ENCODE measurements around the gene CMIP.

DNA sequence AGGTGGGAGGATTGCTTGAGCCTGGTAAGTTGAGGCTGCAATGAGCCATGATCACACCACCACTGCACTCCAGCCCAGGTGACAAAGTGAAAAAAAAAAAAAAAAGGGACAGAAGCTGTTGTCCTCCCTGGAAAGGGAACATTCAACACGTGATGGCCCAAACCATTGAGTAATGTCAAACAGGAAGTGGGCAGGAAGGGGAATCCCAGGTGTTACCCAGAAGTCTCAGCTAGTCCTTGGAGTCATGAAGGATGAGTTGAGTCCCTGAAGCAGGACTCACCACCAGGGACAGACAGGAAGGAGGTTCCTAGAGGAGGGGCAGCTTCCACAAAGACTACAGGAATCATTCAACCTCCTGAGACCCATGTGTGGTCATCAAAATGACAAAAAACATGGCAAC lies 19.8 kb upstream of the CMIP start:
- TF ChIP-seq, protein P1, sequence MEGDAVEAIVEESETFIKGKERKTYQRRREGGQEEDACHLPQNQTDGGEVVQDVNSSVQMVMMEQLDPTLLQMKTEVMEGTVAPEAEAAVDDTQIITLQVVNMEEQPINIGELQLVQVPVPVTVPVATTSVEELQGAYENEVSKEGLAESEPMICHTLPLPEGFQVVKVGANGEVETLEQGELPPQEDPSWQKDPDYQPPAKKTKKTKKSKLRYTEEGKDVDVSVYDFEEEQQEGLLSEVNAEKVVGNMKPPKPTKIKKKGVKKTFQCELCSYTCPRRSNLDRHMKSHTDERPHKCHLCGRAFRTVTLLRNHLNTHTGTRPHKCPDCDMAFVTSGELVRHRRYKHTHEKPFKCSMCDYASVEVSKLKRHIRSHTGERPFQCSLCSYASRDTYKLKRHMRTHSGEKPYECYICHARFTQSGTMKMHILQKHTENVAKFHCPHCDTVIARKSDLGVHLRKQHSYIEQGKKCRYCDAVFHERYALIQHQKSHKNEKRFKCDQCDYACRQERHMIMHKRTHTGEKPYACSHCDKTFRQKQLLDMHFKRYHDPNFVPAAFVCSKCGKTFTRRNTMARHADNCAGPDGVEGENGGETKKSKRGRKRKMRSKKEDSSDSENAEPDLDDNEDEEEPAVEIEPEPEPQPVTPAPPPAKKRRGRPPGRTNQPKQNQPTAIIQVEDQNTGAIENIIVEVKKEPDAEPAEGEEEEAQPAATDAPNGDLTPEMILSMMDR (IDR thresholded peaks at IDR 0.05), result no peak
- no peak for TF ChIP-seq POLR2A (IDR thresholded peaks at IDR 0.05)
